Measurements from ENCODE around the gene FOXK2.
"Not testable (repeated sequence)": the region's sequence is repeated elsewhere in the genome, so short reads cannot be mapped to it uniquely, and the experiment has no call there.

DNA sequence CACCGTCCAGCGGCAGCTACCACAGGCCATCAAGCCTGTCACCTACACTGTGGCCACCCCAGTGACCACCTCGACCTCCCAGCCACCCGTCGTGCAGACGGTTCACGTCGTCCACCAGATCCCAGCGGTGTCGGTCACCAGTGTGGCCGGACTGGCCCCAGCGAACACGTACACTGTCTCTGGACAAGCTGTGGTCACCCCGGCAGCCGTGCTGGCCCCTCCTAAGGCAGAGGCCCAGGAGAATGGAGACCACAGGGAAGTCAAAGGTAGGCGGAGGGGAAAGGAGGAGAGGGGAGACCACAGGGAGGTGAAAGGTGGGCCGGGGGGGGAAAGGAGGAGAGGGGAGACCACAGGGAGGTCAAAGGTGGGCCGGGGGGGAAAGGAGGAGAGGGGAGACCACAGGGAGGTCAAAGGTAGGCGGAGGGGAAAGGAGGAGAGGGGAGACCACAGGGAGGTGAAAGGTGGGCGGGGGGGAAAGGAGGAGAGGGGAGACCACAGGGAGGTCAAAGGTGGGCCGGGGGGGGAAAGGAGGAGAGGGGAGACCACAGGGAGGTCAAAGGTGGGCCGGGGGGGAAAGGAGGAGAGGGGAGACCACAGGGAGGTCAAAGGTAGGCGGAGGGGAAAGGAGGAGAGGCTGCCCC is 66.5 kb downstream of the FOXK2 start:
- TF ChIP-seq, protein P1, sequence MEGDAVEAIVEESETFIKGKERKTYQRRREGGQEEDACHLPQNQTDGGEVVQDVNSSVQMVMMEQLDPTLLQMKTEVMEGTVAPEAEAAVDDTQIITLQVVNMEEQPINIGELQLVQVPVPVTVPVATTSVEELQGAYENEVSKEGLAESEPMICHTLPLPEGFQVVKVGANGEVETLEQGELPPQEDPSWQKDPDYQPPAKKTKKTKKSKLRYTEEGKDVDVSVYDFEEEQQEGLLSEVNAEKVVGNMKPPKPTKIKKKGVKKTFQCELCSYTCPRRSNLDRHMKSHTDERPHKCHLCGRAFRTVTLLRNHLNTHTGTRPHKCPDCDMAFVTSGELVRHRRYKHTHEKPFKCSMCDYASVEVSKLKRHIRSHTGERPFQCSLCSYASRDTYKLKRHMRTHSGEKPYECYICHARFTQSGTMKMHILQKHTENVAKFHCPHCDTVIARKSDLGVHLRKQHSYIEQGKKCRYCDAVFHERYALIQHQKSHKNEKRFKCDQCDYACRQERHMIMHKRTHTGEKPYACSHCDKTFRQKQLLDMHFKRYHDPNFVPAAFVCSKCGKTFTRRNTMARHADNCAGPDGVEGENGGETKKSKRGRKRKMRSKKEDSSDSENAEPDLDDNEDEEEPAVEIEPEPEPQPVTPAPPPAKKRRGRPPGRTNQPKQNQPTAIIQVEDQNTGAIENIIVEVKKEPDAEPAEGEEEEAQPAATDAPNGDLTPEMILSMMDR (IDR thresholded peaks at IDR 0.05), result not testable (repeated sequence)
- TF ChIP-seq EP300 (IDR thresholded peaks at IDR 0.05), result not testable (repeated sequence)

All from upper lobe of left lung (tissue), 4 donors.